ENCODE results near the gene NSUN7.

NSUN7 gene

DNA sequence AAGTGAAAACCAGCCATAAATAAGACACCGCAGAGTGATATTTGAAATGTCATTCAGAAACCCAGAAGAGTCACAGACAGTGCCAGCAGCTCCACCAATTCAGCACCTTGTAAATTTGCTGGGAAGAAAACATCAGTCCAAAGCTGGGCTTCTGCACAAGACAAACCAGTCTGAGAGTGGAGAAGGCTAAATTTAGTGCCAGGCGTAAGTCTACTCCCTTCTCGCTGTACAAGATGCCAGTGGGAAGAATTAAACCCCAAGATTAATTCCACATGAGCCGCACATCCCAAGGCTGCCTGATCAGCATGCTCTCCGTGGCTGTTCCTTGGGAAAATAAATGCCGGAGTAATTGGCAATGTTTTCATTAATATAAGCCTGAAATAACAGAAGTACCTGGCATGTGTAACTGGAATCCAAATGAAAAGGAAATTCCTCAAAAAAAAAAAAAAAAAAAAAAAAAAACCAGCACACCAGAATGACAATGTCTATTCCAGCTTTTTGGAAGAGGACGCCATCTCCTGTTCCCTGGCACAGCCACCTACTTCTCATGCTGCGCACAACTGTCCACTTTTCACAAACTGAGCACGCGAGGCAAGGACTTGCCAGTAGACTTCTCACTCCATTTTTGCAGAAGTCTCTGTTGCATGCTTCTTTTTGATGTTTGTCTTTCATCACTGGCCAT, 95.5 kb downstream of the NSUN7 start:
- Histone ChIP-seq H3K9me3 (ENCODE audit: control insufficient read depth, insufficient read depth, low read depth, low read length) (no peaks in the 10 kb centered on the region), H3K4me3 (ENCODE audit: low read depth, low read length) (no peak overlapping the region), H3K27ac (ENCODE audit: extremely low read depth, low read depth, low read length) (no peak overlapping the region), H3K36me3 (ENCODE audit: control insufficient read depth in 2 of 2, insufficient read depth in 1 of 2, low read length in 2 of 2) (no peaks in the 10 kb centered on the region), H3K4me1 (ENCODE audit: control insufficient read depth, insufficient read depth, low read length) (no peaks in the 10 kb centered on the region)
- CTCF ChIA-PET, result interaction anchor here (1.1 to 1.5 kb wide), 2 partner anchors 52 to 79 kb away, joined by 3 to 4 read pairs; no protein-coding TSS in a partner anchor
- TF ChIP-seq ZSCAN16 (tag by site-specific recombination; IDR thresholded peaks at IDR 0.05), result no peak
- TF ChIP-seq ZNF785 (tag by site-specific recombination; IDR thresholded peaks at IDR 0.05), result no peak
- TF ChIP-seq ZBTB7A (tag by site-specific recombination; IDR thresholded peaks at IDR 0.05; ENCODE audit: low read depth), result no peak
- TF ChIP-seq GLI4 (tag by site-specific recombination; IDR thresholded peaks at IDR 0.05), result no peak
- no peak for TF ChIP-seq ZNF266 (tag by site-specific recombination; IDR thresholded peaks at IDR 0.05; ENCODE audit: low read depth)
- no peak for TF ChIP-seq ZNF768 (tag by site-specific recombination; IDR thresholded peaks at IDR 0.05)
- no peak for TF ChIP-seq KLF16 (tag by site-specific recombination; IDR thresholded peaks at IDR 0.05)
- no peak for TF ChIP-seq ZNF585B (tag by site-specific recombination; IDR thresholded peaks at IDR 0.05)
- no peak for TF ChIP-seq ZNF2 (tag by site-specific recombination; IDR thresholded peaks at IDR 0.05)
- no peak for TF ChIP-seq ZNF133 (tag by site-specific recombination; IDR thresholded peaks at IDR 0.05)
- POLR2A ChIA-PET, result no interaction called here

DNA sequence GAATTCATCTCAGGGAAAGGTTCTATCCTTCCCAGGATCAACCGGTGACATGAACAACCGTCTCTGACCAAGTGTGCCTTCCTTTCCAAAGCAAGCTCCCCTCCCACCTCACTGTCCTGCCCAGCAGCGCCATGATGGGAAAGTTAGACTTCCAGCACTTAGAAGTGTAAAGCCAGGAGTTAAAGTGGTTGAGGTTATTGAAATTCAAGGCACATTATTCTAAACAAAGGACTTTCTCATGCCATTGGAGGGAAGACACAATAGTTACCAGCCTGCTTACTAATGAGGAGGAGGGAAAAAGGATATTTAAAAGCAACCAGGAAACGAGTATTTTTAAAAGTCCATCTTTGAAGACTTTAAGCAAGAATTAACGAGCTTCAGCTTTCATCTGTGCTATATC, 96.8 kb downstream of the NSUN7 start:
- H3K27ac ChIP-seq (ENCODE audit: extremely low read depth, low read depth, low read length), result no peak overlapping the region
- H3K4me1 ChIP-seq (ENCODE audit: control insufficient read depth, insufficient read depth, low read length), result no peaks in the 10 kb centered on the region
- no peaks in the 10 kb centered on the region for H3K36me3 ChIP-seq (ENCODE audit: control insufficient read depth in 2 of 2, insufficient read depth in 1 of 2, low read length in 2 of 2)
- H3K9me3 ChIP-seq (ENCODE audit: control insufficient read depth, insufficient read depth, low read depth, low read length), result no peaks in the 10 kb centered on the region
- H3K4me3 ChIP-seq (ENCODE audit: low read depth, low read length), result no peak overlapping the region
- ChIA-PET POLR2A (no interaction called here), CTCF (interaction anchor here (1.1 kb wide), 2 partner anchors 34 to 51 kb away, joined by 3 read pairs; no protein-coding TSS in a partner anchor)
- TF ChIP-seq TRIM28 (IDR thresholded peaks at IDR 0.05; ENCODE audit: borderline replicate concordance, low read length) (no peak), ZFP69B (tag by site-specific recombination; IDR thresholded peaks at IDR 0.05) (no peak), RBAK (tag by site-specific recombination; IDR thresholded peaks at IDR 0.05) (no peak), ZNF223 (tag by site-specific recombination; IDR thresholded peaks at IDR 0.05) (no peak), ZNF146 (tag by site-specific recombination; IDR thresholded peaks at IDR 0.05) (no peak), ZNF157 (tag by site-specific recombination; IDR thresholded peaks at IDR 0.05) (no peak), ZNF600 (tag by site-specific recombination; IDR thresholded peaks at IDR 0.05) (no peak), ZNF184 (tag by site-specific recombination; IDR thresholded peaks at IDR 0.05) (no peak), ZNF558 (tag by site-specific recombination; IDR thresholded peaks at IDR 0.05) (no peak), MYNN (tag by site-specific recombination; IDR thresholded peaks at IDR 0.05; ENCODE audit: borderline replicate concordance) (no peak), EGR2 (tag by site-specific recombination; IDR thresholded peaks at IDR 0.05; ENCODE audit: low read depth) (no peak)
- TF ChIP-seq, protein P1, sequence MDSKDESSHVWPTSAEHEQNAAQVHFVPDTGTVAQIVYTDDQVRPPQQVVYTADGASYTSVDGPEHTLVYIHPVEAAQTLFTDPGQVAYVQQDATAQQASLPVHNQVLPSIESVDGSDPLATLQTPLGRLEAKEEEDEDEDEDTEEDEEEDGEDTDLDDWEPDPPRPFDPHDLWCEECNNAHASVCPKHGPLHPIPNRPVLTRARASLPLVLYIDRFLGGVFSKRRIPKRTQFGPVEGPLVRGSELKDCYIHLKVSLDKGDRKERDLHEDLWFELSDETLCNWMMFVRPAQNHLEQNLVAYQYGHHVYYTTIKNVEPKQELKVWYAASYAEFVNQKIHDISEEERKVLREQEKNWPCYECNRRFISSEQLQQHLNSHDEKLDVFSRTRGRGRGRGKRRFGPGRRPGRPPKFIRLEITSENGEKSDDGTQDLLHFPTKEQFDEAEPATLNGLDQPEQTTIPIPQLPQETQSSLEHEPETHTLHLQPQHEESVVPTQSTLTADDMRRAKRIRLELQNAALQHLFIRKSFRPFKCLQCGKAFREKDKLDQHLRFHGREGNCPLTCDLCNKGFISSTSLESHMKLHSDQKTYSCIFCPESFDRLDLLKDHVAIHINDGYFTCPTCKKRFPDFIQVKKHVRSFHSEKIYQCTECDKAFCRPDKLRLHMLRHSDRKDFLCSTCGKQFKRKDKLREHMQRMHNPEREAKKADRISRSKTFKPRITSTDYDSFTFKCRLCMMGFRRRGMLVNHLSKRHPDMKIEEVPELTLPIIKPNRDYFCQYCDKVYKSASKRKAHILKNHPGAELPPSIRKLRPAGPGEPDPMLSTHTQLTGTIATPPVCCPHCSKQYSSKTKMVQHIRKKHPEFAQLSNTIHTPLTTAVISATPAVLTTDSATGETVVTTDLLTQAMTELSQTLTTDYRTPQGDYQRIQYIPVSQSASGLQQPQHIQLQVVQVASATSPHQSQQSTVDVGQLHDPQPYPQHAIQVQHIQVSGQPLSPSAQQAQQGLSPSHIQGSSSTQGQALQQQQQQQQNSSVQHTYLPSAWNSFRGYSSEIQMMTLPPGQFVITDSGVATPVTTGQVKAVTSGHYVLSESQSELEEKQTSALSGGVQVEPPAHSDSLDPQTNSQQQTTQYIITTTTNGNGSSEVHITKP (tag by site-specific recombination; IDR thresholded peaks at IDR 0.05), result no peak
- TF ChIP-seq, protein P2, sequence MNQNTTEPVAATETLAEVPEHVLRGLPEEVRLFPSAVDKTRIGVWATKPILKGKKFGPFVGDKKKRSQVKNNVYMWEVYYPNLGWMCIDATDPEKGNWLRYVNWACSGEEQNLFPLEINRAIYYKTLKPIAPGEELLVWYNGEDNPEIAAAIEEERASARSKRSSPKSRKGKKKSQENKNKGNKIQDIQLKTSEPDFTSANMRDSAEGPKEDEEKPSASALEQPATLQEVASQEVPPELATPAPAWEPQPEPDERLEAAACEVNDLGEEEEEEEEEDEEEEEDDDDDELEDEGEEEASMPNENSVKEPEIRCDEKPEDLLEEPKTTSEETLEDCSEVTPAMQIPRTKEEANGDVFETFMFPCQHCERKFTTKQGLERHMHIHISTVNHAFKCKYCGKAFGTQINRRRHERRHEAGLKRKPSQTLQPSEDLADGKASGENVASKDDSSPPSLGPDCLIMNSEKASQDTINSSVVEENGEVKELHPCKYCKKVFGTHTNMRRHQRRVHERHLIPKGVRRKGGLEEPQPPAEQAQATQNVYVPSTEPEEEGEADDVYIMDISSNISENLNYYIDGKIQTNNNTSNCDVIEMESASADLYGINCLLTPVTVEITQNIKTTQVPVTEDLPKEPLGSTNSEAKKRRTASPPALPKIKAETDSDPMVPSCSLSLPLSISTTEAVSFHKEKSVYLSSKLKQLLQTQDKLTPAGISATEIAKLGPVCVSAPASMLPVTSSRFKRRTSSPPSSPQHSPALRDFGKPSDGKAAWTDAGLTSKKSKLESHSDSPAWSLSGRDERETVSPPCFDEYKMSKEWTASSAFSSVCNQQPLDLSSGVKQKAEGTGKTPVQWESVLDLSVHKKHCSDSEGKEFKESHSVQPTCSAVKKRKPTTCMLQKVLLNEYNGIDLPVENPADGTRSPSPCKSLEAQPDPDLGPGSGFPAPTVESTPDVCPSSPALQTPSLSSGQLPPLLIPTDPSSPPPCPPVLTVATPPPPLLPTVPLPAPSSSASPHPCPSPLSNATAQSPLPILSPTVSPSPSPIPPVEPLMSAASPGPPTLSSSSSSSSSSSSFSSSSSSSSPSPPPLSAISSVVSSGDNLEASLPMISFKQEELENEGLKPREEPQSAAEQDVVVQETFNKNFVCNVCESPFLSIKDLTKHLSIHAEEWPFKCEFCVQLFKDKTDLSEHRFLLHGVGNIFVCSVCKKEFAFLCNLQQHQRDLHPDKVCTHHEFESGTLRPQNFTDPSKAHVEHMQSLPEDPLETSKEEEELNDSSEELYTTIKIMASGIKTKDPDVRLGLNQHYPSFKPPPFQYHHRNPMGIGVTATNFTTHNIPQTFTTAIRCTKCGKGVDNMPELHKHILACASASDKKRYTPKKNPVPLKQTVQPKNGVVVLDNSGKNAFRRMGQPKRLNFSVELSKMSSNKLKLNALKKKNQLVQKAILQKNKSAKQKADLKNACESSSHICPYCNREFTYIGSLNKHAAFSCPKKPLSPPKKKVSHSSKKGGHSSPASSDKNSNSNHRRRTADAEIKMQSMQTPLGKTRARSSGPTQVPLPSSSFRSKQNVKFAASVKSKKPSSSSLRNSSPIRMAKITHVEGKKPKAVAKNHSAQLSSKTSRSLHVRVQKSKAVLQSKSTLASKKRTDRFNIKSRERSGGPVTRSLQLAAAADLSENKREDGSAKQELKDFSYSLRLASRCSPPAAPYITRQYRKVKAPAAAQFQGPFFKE (tag by site-specific recombination; IDR thresholded peaks at IDR 0.05; ENCODE audit: borderline replicate concordance), result no peak
- TF ChIP-seq, protein P3, sequence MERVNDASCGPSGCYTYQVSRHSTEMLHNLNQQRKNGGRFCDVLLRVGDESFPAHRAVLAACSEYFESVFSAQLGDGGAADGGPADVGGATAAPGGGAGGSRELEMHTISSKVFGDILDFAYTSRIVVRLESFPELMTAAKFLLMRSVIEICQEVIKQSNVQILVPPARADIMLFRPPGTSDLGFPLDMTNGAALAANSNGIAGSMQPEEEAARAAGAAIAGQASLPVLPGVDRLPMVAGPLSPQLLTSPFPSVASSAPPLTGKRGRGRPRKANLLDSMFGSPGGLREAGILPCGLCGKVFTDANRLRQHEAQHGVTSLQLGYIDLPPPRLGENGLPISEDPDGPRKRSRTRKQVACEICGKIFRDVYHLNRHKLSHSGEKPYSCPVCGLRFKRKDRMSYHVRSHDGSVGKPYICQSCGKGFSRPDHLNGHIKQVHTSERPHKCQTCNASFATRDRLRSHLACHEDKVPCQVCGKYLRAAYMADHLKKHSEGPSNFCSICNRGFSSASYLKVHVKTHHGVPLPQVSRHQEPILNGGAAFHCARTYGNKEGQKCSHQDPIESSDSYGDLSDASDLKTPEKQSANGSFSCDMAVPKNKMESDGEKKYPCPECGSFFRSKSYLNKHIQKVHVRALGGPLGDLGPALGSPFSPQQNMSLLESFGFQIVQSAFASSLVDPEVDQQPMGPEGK (tag by site-specific recombination; IDR thresholded peaks at IDR 0.05), result no peak
